GM23338 (cell line): ENCODE data around the gene RWDD1.

Experiments
- CREB1 ChIP-seq: fragments of 250-450 bp; sonication (Bioruptor Pico); IDR thresholded peaks from 2 replicates; pipeline ENCODE4 v1.5.0; 2020; ENCODE audit warnings: low read depth, mild to moderate bottlenecking, moderate library complexity
- CTCF ChIP-seq, 2 experiments: fragments of 200-600 bp in 1 of 2; sonication (generic) in 1 of 2; conservative IDR thresholded peaks; 2 replicates each; pipeline versions ENCODE4 v1.5.1 to v1.6.1; 2016 to 2017; ENCODE audit warnings: antibody characterized with exemption in 2 of 2, low read depth in 2 of 2, mild to moderate bottlenecking in 2 of 2, moderate library complexity in 1 of 2
- EZH2 ChIP-seq: fragments of 200-600 bp; sonication (generic); IDR thresholded peaks from one replicate; pipeline ENCODE4 v1.8.0; 2017; ENCODE audit warnings: antibody characterized with exemption, mild to moderate bottlenecking, low read depth; ENCODE audit not compliant: unreplicated experiment
- EZH2phosphoT487 ChIP-seq: fragments of 200-600 bp; sonication (generic); IDR thresholded peaks from one replicate; pipeline ENCODE4 v1.8.1; 2018; ENCODE audit warnings: antibody characterized with exemption; ENCODE audit not compliant: unreplicated experiment
- JUNB ChIP-seq: IDR thresholded peaks from one replicate; pipeline ENCODE4 v1.6.1; 2016; ENCODE audit warnings: antibody characterized with exemption; ENCODE audit not compliant: unreplicated experiment
- POLR2AphosphoS5 ChIP-seq: IDR thresholded peaks from 2 replicates; pipeline ENCODE4 v1.6.1; 2016; ENCODE audit warnings: antibody characterized with exemption, low read depth
- REST ChIP-seq: IDR thresholded peaks from one replicate; pipeline ENCODE4 v1.6.1; 2018; ENCODE audit warnings: antibody characterized with exemption; ENCODE audit not compliant: unreplicated experiment
- ZNF114 ChIP-seq: fragments of 250-450 bp; sonication (Bioruptor Pico); IDR thresholded peaks from 2 replicates; pipeline ENCODE4 v1.5.0; 2020; ENCODE audit warnings: mild to moderate bottlenecking, moderate library complexity
- ZNF331 ChIP-seq: fragments of 250-450 bp; sonication (Bioruptor Pico); IDR thresholded peaks from 2 replicates; pipeline ENCODE4 v1.5.0; 2020; ENCODE audit warnings: low read depth, mild to moderate bottlenecking, moderate library complexity
- TF ChIP-seq, protein P1 (sequence below): fragments of 250-450 bp; sonication (Bioruptor Pico); IDR thresholded peaks from 2 replicates; pipeline ENCODE4 v1.5.0; 2020; ENCODE audit warnings: mild to moderate bottlenecking, moderate library complexity

DNA sequence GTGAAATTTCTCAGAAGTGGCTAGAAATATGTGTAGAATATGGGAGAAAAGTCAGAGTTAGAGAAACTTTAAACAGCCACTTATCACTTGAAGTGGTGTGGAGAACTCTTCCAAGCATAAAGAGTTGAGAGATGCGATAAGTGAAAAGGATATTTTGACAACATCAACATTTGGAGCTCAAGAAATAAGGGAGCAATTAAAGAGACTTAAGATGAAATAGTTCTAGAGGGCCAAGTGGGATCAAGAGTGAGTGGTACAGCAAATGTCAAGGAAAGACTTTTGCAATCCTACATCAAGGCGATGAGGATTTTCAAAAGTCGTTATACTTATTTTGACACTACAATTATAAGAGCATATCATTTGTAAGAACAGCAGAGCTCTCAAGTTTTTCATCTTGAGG, 54.6 kb downstream of the RWDD1 start:
- TF ChIP-seq CTCF (conservative IDR thresholded peaks at IDR 0.05; ENCODE audit: low read depth in 2 of 2) (no peak), POLR2AphosphoS5 (no peak), EZH2phosphoT487 (no peak), REST (no peak), JUNB (no peak), EZH2 (no peak), ZNF331 (CRISPR knock-in tag) (no peak), ZNF114 (CRISPR knock-in tag) (no peak), CREB1 (CRISPR knock-in tag) (no peak)
- TF ChIP-seq, protein P1, sequence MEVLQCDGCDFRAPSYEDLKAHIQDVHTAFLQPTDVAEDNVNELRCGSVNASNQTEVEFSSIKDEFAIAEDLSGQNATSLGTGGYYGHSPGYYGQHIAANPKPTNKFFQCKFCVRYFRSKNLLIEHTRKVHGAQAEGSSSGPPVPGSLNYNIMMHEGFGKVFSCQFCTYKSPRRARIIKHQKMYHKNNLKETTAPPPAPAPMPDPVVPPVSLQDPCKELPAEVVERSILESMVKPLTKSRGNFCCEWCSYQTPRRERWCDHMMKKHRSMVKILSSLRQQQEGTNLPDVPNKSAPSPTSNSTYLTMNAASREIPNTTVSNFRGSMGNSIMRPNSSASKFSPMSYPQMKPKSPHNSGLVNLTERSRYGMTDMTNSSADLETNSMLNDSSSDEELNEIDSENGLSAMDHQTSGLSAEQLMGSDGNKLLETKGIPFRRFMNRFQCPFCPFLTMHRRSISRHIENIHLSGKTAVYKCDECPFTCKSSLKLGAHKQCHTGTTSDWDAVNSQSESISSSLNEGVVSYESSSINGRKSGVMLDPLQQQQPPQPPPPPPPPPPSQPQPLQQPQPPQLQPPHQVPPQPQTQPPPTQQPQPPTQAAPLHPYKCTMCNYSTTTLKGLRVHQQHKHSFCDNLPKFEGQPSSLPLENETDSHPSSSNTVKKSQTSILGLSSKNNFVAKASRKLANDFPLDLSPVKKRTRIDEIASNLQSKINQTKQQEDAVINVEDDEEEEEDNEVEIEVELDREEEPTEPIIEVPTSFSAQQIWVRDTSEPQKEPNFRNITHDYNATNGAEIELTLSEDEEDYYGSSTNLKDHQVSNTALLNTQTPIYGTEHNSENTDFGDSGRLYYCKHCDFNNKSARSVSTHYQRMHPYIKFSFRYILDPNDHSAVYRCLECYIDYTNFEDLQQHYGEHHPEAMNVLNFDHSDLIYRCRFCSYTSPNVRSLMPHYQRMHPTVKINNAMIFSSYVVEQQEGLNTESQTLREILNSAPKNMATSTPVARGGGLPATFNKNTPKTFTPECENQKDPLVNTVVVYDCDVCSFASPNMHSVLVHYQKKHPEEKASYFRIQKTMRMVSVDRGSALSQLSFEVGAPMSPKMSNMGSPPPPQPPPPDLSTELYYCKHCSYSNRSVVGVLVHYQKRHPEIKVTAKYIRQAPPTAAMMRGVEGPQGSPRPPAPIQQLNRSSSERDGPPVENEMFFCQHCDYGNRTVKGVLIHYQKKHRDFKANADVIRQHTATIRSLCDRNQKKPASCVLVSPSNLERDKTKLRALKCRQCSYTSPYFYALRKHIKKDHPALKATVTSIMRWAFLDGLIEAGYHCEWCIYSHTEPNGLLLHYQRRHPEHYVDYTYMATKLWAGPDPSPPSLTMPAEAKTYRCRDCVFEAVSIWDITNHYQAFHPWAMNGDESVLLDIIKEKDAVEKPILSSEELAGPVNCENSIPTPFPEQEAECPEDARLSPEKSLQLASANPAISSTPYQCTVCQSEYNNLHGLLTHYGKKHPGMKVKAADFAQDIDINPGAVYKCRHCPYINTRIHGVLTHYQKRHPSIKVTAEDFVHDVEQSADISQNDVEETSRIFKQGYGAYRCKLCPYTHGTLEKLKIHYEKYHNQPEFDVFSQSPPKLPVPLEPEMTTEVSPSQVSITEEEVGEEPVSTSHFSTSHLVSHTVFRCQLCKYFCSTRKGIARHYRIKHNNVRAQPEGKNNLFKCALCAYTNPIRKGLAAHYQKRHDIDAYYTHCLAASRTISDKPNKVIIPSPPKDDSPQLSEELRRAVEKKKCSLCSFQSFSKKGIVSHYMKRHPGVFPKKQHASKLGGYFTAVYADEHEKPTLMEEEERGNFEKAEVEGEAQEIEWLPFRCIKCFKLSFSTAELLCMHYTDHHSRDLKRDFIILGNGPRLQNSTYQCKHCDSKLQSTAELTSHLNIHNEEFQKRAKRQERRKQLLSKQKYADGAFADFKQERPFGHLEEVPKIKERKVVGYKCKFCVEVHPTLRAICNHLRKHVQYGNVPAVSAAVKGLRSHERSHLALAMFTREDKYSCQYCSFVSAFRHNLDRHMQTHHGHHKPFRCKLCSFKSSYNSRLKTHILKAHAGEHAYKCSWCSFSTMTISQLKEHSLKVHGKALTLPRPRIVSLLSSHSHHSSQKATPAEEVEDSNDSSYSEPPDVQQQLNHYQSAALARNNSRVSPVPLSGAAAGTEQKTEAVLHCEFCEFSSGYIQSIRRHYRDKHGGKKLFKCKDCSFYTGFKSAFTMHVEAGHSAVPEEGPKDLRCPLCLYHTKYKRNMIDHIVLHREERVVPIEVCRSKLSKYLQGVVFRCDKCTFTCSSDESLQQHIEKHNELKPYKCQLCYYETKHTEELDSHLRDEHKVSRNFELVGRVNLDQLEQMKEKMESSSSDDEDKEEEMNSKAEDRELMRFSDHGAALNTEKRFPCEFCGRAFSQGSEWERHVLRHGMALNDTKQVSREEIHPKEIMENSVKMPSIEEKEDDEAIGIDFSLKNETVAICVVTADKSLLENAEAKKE (CRISPR knock-in tag), result no peak
